ENCODE results near the gene ATP6V0E1.
"Not testable (repeated sequence)": the region's sequence is repeated elsewhere in the genome, so short reads cannot be mapped to it uniquely, and the experiment has no call there.

The ATP6V0E1 gene

GRCh38 chr5:173039964-173040363 lies 56.4 kb downstream of the ATP6V0E1 start:
- DNase-seq = no peak

- no peak for DNase-seq
Measured at GRCh38 chr5:173041881-173042762, 58.6 kb downstream of the ATP6V0E1 start.

- DNase-seq = no peak
Measured at GRCh38 chr5:173042763-173043107, 59.2 kb downstream of the ATP6V0E1 start.

GRCh38 chr5:173045474-173045873 lies 61.9 kb downstream of the ATP6V0E1 start:
- no peak for DNase-seq

- not testable (repeated sequence) for DNase-seq
Measured at GRCh38 chr5:173047096-173047837, 63.7 kb downstream of the ATP6V0E1 start.

- DNase-seq = no peak
Measured at GRCh38 chr5:173047838-173048105, 64.2 kb downstream of the ATP6V0E1 start.

- no peak for DNase-seq
Measured at GRCh38 chr5:173050791-173051190, 67.2 kb downstream of the ATP6V0E1 start.

GRCh38 chr5:173051746-173052145 lies 68.2 kb downstream of the ATP6V0E1 start:
- no peak for DNase-seq

- DNase-seq = no peak
Measured at GRCh38 chr5:173053041-173053440, 69.5 kb downstream of the ATP6V0E1 start.

- no peak for DNase-seq
Measured at GRCh38 chr5:173055042-173055721, 71.6 kb downstream of the ATP6V0E1 start.

GRCh38 chr5:173055722-173055982 lies 72.1 kb downstream of the ATP6V0E1 start:
- no peak for DNase-seq

- DNase-seq = peak; percentile 98
Measured at GRCh38 chr5:173055983-173056782, 72.6 kb downstream of the ATP6V0E1 start, which contains the start of gene CREBRF. CREBRF (plus strand) TSS chr5:173056352; CDS start chr5:173080776, 24,424 bp downstream.

- DNase-seq = no peak
Measured at GRCh38 chr5:173056783-173057061, 73.2 kb downstream of the ATP6V0E1 start.

- DNase-seq = peak; percentile 98
Measured at GRCh38 chr5:173057062-173057924, 73.7 kb downstream of the ATP6V0E1 start.

- DNase-seq = no peak
Measured at GRCh38 chr5:173062141-173062540, 78.6 kb downstream of the ATP6V0E1 start.

- peak in 1 of 2 donors; percentile 11 for DNase-seq
Measured at GRCh38 chr5:173065155-173065554, 81.6 kb downstream of the ATP6V0E1 start.

GRCh38 chr5:173069671-173070070 lies 86.1 kb downstream of the ATP6V0E1 start:
- DNase-seq = no peak

- no peak for DNase-seq
Measured at GRCh38 chr5:173075137-173075843, 91.7 kb downstream of the ATP6V0E1 start.

- no peak for DNase-seq
Measured at GRCh38 chr5:173075970-173076369, 92.4 kb downstream of the ATP6V0E1 start.

- not testable (repeated sequence) for DNase-seq
Measured at GRCh38 chr5:173076471-173076870, 92.9 kb downstream of the ATP6V0E1 start.

GRCh38 chr5:173078878-173079277 lies 95.3 kb downstream of the ATP6V0E1 start:
- DNase-seq = no peak

Data from CD4-positive, alpha-beta T cell treated with Interferon alpha-2 for 1 hour (primary cell).